WTC11 (cell line): ENCODE data around the gene CEP170B.

ENCODE experiments used
- SP1 ChIP-seq: sonication (generic); formaldehyde crosslinking; conservative IDR thresholded peaks from 2 replicates; pipeline ENCODE4 v1.8.1; 2022; ENCODE audit warnings: missing genetic modification reagents
- USF2 ChIP-seq: sonication (generic); formaldehyde crosslinking; IDR thresholded peaks from 2 replicates; pipeline ENCODE4 v1.8.1; 2023; ENCODE audit warnings: mild to moderate bottlenecking, missing genetic modification reagents, moderate library complexity
- TF ChIP-seq, protein P1 (sequence below): fragments of 200-600 bp; IDR thresholded peaks from 2 replicates; pipeline ENCODE4 v1.8.0; 2022; ENCODE audit warnings: antibody characterized with exemption
- TF ChIP-seq, protein P2 (sequence below): sonication (generic); formaldehyde crosslinking; IDR thresholded peaks from 2 replicates; pipeline ENCODE4 v1.8.0; 2023; ENCODE audit warnings: missing genetic modification reagents, mild to moderate bottlenecking, borderline replicate concordance

GRCh38 chr14:104895786-104896661 lies 31.0 kb downstream of the CEP170B start:
- TF ChIP-seq, protein P1, sequence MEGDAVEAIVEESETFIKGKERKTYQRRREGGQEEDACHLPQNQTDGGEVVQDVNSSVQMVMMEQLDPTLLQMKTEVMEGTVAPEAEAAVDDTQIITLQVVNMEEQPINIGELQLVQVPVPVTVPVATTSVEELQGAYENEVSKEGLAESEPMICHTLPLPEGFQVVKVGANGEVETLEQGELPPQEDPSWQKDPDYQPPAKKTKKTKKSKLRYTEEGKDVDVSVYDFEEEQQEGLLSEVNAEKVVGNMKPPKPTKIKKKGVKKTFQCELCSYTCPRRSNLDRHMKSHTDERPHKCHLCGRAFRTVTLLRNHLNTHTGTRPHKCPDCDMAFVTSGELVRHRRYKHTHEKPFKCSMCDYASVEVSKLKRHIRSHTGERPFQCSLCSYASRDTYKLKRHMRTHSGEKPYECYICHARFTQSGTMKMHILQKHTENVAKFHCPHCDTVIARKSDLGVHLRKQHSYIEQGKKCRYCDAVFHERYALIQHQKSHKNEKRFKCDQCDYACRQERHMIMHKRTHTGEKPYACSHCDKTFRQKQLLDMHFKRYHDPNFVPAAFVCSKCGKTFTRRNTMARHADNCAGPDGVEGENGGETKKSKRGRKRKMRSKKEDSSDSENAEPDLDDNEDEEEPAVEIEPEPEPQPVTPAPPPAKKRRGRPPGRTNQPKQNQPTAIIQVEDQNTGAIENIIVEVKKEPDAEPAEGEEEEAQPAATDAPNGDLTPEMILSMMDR: no peak
- TF ChIP-seq SP1 (CRISPR knock-in tag): no peak
- TF ChIP-seq USF2: no peak
- TF ChIP-seq, protein P2, sequence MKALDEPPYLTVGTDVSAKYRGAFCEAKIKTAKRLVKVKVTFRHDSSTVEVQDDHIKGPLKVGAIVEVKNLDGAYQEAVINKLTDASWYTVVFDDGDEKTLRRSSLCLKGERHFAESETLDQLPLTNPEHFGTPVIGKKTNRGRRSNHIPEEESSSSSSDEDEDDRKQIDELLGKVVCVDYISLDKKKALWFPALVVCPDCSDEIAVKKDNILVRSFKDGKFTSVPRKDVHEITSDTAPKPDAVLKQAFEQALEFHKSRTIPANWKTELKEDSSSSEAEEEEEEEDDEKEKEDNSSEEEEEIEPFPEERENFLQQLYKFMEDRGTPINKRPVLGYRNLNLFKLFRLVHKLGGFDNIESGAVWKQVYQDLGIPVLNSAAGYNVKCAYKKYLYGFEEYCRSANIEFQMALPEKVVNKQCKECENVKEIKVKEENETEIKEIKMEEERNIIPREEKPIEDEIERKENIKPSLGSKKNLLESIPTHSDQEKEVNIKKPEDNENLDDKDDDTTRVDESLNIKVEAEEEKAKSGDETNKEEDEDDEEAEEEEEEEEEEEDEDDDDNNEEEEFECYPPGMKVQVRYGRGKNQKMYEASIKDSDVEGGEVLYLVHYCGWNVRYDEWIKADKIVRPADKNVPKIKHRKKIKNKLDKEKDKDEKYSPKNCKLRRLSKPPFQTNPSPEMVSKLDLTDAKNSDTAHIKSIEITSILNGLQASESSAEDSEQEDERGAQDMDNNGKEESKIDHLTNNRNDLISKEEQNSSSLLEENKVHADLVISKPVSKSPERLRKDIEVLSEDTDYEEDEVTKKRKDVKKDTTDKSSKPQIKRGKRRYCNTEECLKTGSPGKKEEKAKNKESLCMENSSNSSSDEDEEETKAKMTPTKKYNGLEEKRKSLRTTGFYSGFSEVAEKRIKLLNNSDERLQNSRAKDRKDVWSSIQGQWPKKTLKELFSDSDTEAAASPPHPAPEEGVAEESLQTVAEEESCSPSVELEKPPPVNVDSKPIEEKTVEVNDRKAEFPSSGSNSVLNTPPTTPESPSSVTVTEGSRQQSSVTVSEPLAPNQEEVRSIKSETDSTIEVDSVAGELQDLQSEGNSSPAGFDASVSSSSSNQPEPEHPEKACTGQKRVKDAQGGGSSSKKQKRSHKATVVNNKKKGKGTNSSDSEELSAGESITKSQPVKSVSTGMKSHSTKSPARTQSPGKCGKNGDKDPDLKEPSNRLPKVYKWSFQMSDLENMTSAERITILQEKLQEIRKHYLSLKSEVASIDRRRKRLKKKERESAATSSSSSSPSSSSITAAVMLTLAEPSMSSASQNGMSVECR (CRISPR knock-in tag): no peak
